WI38 (cell line): ENCODE data around the gene TNFRSF11A.

Source experiments
- H3K4me3 ChIP-seq: 2 replicates; pipeline ENCODE4 v1.5.1; 2011; ENCODE audit warnings: low read depth, mild to moderate bottlenecking, control low read depth, low read length
- TF ChIP-seq, protein P1 (sequence below): IDR thresholded peaks from 2 replicates; pipeline ENCODE4 v1.5.1; 2012; ENCODE audit warnings: low read depth, mild to moderate bottlenecking, control low read depth, low read length

Gene TNFRSF11A

DNA sequence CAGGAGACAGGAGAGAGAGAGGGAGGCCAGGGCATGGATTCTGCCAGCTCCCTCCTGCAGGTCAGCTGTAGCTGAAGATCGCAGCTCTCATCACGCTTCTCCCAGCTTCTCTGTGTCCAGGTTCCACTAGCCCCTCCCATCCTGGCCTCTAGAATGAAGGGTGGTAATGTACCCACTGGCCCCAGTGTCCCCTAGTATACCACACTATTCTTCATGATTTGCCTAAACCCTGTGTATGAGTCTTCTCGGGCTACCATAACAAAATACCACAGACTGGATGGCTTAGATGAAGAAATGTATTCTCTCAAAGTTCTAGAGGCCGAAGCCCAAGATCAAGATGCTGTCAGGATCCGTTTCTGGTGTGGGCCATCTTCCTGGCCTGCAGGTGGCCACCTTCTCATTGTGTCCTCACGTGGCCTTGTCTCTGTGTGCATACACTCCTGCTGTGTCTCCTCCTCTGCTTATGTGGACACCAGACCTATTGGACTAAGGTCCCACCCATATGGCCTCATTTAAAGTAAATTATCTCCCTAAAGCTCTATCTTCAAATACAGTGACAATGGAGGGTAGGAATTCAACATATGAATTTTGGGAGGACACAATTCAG lies 77.3 kb downstream of the TNFRSF11A start:
- TF ChIP-seq, protein P1, sequence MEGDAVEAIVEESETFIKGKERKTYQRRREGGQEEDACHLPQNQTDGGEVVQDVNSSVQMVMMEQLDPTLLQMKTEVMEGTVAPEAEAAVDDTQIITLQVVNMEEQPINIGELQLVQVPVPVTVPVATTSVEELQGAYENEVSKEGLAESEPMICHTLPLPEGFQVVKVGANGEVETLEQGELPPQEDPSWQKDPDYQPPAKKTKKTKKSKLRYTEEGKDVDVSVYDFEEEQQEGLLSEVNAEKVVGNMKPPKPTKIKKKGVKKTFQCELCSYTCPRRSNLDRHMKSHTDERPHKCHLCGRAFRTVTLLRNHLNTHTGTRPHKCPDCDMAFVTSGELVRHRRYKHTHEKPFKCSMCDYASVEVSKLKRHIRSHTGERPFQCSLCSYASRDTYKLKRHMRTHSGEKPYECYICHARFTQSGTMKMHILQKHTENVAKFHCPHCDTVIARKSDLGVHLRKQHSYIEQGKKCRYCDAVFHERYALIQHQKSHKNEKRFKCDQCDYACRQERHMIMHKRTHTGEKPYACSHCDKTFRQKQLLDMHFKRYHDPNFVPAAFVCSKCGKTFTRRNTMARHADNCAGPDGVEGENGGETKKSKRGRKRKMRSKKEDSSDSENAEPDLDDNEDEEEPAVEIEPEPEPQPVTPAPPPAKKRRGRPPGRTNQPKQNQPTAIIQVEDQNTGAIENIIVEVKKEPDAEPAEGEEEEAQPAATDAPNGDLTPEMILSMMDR, result no peak
- no peak overlapping the region for H3K4me3 ChIP-seq

DNA sequence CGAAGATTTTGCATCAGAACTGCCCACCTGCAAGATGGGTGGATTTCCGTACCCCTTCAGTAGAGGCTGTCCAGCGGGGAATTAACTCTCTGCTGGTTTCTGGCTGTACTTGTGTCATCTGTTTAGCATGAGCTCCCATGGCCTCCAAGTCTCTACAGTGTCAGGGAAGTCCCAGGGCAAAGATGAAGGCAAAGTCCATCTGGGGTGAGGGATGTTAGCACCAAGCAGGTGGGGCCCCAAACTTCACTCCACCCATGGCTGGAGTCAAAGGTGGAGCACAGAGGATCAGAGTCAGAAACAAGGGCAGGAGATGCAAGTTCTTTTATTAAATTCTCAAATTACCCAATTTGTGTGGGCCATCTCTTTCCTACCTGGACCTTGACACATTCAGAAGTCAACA lies 78.0 kb downstream of the TNFRSF11A start:
- H3K4me3 ChIP-seq, result no peak overlapping the region
- TF ChIP-seq, protein P1, result no peak

DNA sequence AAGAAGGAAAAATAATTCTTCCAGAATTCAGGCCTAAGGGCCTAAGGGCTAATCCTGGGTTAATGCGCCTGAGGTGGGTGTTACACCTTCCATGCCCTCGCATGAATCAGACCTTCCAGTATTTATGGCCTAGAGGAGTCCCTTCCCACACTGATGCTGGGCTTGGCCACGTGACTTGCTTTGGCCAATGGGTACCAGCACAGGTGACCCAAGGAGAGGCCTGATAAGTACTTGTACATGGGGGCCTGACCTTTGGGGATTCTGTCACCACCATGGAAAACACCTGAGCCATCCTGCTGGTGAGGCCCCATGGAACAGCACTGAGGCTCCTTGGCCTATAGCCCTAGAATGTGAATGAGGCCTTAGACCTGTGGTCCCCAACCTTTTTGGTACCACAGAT lies 79.8 kb downstream of the TNFRSF11A start:
- H3K4me3 ChIP-seq, result no peak overlapping the region
- TF ChIP-seq, protein P1, result no peak

DNA sequence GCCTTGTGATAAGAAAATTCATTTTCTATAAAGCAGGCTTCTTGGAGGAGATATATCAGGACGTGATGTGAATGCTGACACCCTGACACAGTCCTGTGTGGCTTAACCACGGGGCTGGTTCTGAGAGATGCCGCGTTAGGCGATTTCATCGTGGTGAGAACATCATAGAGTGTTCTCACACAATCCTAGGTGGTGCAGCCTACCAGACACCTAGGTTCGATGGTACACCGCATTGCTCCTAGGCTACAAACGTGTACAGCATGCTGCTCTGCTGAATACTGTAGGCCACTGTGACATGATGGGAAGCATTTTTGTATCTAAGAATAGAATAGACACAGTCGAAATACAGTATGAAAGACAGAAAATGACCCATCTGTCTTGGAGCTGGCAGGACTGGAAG lies 82.5 kb downstream of the TNFRSF11A start:
- TF ChIP-seq, protein P1, result no peak
- no peak overlapping the region for H3K4me3 ChIP-seq

DNA sequence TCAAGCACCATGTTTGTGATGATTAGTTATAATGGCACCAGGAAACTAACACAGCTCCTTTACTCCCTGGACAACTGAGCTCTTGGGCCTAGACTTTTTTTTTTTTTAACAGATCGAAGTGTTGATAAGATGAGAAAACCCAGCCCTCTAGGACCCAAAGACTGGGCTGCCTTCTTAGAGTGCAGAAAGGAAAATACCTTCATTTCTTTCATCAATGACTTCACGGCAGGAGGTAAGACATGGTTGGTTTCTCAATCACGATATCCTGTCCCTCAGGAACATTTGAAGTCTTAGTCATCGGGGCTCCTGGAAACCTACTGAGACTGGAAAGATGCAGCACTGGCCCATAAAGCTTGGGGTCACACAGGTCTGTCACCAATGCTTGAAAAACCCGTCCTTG lies 84.7 kb downstream of the TNFRSF11A start:
- TF ChIP-seq, protein P1, result no peak
- H3K4me3 ChIP-seq, result no peak overlapping the region

DNA sequence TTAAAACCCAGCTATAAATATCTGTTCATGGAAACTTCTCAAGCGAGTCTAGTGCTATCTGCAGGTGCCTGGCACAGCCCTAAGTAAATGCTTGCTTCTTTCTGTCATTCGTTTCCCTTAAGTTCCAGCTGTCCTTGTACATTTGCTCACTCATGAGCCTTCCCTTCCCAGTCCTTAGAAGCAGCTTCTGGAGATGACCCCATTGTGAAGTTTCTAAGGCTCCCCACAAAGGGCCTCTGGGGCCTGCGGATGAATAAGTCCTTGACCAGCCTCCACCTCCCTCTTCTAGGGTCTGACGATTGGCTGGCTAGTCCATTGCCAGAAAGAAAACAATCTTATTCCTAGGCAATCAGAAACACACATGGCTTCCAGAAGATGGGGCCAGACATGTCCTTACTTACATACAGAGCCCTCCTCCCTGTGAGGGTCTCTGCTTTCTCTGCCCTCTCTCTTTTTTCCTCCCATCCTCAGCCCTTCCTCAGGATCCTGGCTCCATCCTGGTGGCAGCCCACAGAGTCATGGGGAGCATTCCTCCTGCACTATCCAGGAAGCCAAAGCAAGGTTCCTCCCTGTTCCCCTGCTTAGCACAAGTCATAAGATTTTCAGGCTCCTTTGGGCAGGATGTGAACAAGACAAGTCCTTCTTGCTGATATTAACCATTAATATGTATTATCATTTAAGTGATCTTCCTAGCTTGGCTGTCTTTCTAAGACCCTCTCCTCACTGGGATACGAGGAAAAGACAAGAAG lies 87.3 kb downstream of the TNFRSF11A start:
- TF ChIP-seq, protein P1, result no peak
- no peak overlapping the region for H3K4me3 ChIP-seq

DNA sequence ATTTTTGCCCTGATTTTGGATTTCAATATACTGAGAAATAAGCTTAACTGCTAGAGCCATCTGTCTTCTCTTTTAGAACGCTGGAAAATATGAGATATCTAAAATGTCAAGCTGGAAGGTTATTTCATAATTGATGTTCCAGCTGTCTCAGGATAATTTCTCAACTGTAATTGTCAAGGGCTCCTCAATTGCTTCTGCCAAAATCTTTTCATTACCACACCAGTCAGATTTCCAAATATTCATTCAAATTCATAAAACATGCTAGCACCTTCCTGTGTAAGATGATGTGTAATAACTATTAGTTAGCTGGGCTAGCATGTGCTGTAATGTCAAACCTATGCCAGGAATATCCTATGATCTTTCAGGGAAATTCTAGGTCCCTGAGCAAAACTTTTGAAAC lies 88.1 kb downstream of the TNFRSF11A start:
- H3K4me3 ChIP-seq, result no peak overlapping the region
- TF ChIP-seq, protein P1, result no peak
